ENCODE measurements around the gene TNFAIP8L3.

TNFAIP8L3 gene

DNA sequence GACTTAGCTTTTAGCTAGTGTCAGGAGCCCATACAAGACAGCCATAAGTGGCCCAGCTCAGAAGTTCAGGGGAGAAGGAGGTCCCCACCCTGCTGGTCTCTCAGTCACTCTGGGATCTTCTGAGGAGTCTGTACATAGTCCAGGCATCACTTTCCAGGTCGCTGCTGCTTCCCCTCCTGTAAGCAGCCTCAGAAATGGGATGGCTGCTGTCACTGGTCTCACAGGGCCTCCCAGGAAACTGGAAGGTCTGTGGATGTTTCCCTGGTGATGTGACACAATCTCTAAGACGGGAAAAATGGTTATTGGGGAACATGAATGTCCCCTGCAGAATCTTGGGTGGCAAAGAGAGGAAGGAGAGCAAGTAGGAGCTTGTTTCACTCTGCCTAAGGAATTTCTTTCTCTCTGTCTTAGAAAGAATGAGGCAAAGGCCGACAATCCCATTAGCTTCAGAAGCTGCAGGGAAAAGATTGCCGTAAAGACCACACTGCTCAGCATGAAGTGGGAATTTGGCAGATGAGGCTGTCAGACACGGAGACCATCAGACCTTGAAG lies 43.2 kb upstream of the TNFAIP8L3 start:
- ATAC-seq (ENCODE audit: insufficient read depth, low read depth) = no peak
- Histone ChIP-seq H3K9me3 (ENCODE audit: insufficient read depth, low read length, severe bottlenecking) (no peaks in the 10 kb centered on the region), H3K27ac (ENCODE audit: low read length) (no peak overlapping the region), H2AFZ (ENCODE audit: low read depth, low read length) (no peak overlapping the region), H3K4me2 (ENCODE audit: insufficient read depth, low read length) (no peak overlapping the region), H3K4me1 (ENCODE audit: insufficient read depth, low read length) (no peaks in the 10 kb centered on the region), H4K20me1 (ENCODE audit: insufficient read depth, low read length) (no peaks in the 10 kb centered on the region), H3K4me3 (ENCODE audit: low read depth in 1 of 2, low read length in 2 of 2) (no peak overlapping the region), H3K9ac (ENCODE audit: low read depth, low read length) (no peak overlapping the region), H3K36me3 (ENCODE audit: insufficient read depth, low read length) (no peaks in the 10 kb centered on the region), H3K27me3 (ENCODE audit: insufficient read depth, low read length, poor library complexity) (peaks cover 3% of the 10 kb centered on the region), H3K79me2 (ENCODE audit: insufficient read depth, low read length) (no peaks in the 10 kb centered on the region)
- no peak for TF ChIP-seq EZH2 (IDR thresholded peaks at IDR 0.05; ENCODE audit: borderline replicate concordance, low read depth, low read length, severe bottlenecking)
- TF ChIP-seq, protein P1, sequence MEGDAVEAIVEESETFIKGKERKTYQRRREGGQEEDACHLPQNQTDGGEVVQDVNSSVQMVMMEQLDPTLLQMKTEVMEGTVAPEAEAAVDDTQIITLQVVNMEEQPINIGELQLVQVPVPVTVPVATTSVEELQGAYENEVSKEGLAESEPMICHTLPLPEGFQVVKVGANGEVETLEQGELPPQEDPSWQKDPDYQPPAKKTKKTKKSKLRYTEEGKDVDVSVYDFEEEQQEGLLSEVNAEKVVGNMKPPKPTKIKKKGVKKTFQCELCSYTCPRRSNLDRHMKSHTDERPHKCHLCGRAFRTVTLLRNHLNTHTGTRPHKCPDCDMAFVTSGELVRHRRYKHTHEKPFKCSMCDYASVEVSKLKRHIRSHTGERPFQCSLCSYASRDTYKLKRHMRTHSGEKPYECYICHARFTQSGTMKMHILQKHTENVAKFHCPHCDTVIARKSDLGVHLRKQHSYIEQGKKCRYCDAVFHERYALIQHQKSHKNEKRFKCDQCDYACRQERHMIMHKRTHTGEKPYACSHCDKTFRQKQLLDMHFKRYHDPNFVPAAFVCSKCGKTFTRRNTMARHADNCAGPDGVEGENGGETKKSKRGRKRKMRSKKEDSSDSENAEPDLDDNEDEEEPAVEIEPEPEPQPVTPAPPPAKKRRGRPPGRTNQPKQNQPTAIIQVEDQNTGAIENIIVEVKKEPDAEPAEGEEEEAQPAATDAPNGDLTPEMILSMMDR (IDR thresholded peaks at IDR 0.05; ENCODE audit: borderline replicate concordance, extremely low read depth, low read length, poor library complexity, severe bottlenecking) = no peak
- no peak for DNase-seq

DNA sequence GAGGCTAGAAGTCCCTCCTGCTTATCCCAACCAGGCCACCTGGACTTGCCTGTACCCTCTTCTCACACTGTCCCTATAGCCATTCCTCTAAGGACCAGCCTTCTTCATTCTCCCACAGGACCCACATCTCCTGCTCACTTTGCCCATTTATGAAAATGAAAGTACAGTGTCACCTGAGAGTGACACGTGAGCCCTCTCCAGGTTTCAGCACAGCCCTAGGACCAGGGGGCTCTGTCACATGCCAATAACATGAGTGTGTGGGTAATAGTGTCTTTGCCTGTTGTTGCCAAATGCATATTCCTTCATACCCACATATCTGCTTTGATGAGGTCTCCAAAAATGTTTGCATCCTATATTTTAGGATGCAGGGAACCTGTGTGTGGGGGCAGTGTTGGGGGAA lies 42.3 kb upstream of the TNFAIP8L3 start:
- no peak overlapping the region for H3K27ac ChIP-seq (ENCODE audit: low read length)
- H3K4me2 ChIP-seq (ENCODE audit: insufficient read depth, low read length) = no peak overlapping the region
- H4K20me1 ChIP-seq (ENCODE audit: insufficient read depth, low read length) = no peaks in the 10 kb centered on the region
- H3K36me3 ChIP-seq (ENCODE audit: insufficient read depth, low read length) = no peaks in the 10 kb centered on the region
- no peak overlapping the region for H3K4me3 ChIP-seq (ENCODE audit: low read depth in 1 of 2, low read length in 2 of 2)
- TF ChIP-seq, protein P1 (IDR thresholded peaks at IDR 0.05; ENCODE audit: borderline replicate concordance, extremely low read depth, low read length, poor library complexity, severe bottlenecking) = no peak
- TF ChIP-seq EZH2 (IDR thresholded peaks at IDR 0.05; ENCODE audit: borderline replicate concordance, low read depth, low read length, severe bottlenecking) = no peak
- no peak overlapping the region for H3K9ac ChIP-seq (ENCODE audit: low read depth, low read length)
- no peaks in the 10 kb centered on the region for H3K9me3 ChIP-seq (ENCODE audit: insufficient read depth, low read length, severe bottlenecking)
- no peak for DNase-seq
- no peak for ATAC-seq (ENCODE audit: insufficient read depth, low read depth)
- H2AFZ ChIP-seq (ENCODE audit: low read depth, low read length) = no peak overlapping the region
- no peaks in the 10 kb centered on the region for H3K4me1 ChIP-seq (ENCODE audit: insufficient read depth, low read length)
- no peaks in the 10 kb centered on the region for H3K79me2 ChIP-seq (ENCODE audit: insufficient read depth, low read length)
- peaks cover 3% of the 10 kb centered on the region for H3K27me3 ChIP-seq (ENCODE audit: insufficient read depth, low read length, poor library complexity)

DNA sequence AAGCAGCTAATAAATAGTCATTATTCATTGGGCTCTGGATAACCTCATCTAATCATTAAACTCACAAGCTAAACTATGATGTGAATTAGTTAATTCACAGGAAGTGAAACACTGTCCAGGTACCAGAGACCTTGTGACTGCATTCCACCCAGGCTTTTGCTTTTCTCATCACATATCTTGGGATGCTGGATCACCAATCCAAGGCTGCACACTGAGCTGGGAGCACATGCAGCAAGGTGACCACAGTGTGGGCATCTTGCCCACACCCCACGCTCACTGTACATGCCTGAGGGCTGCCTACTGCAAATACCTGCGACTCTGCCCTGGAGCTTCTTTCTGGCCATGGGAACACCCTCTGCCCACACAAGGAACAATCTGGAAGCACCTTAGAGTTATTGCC lies 40.6 kb upstream of the TNFAIP8L3 start:
- H4K20me1 ChIP-seq (ENCODE audit: insufficient read depth, low read length) = no peaks in the 10 kb centered on the region
- peaks cover 6% of the 10 kb centered on the region for H3K27me3 ChIP-seq (ENCODE audit: insufficient read depth, low read length, poor library complexity)
- no peaks in the 10 kb centered on the region for H3K79me2 ChIP-seq (ENCODE audit: insufficient read depth, low read length)
- H3K9me3 ChIP-seq (ENCODE audit: insufficient read depth, low read length, severe bottlenecking) = no peaks in the 10 kb centered on the region
- no peaks in the 10 kb centered on the region for H3K36me3 ChIP-seq (ENCODE audit: insufficient read depth, low read length)
- no peak overlapping the region for H3K4me2 ChIP-seq (ENCODE audit: insufficient read depth, low read length)
- ATAC-seq (ENCODE audit: insufficient read depth, low read depth) = no peak
- H3K4me3 ChIP-seq (ENCODE audit: low read depth in 1 of 2, low read length in 2 of 2) = no peak overlapping the region
- no peak for TF ChIP-seq EZH2 (IDR thresholded peaks at IDR 0.05; ENCODE audit: borderline replicate concordance, low read depth, low read length, severe bottlenecking)
- TF ChIP-seq, protein P1 (IDR thresholded peaks at IDR 0.05; ENCODE audit: borderline replicate concordance, extremely low read depth, low read length, poor library complexity, severe bottlenecking) = no peak
- no peak overlapping the region for H2AFZ ChIP-seq (ENCODE audit: low read depth, low read length)
- H3K9ac ChIP-seq (ENCODE audit: low read depth, low read length) = no peak overlapping the region
- no peak for DNase-seq
- H3K27ac ChIP-seq (ENCODE audit: low read length) = no peak overlapping the region
- H3K4me1 ChIP-seq (ENCODE audit: insufficient read depth, low read length) = no peaks in the 10 kb centered on the region
